Measurements from ENCODE around the gene GIMAP2.

The GIMAP2 gene

GRCh38 chr7:150722431-150722931 is 37.0 kb downstream of the GIMAP2 start:
- Histone ChIP-seq H3K27me3 (no peaks in the 10 kb centered on the region), H3K4me3 (ENCODE audit: low read depth in 1 of 2, low read length in 1 of 2) (no peak overlapping the region), H3K4me1 (ENCODE audit: control insufficient read depth in 1 of 2, insufficient read depth in 1 of 2, low read depth in 1 of 2, low read length in 1 of 2) (peaks cover 14 to 15% of the 10 kb centered on the region in 2 experiments), H3K9me3 (no peaks in the 10 kb centered on the region), H3K27ac (no peak overlapping the region), H3K36me3 (peaks cover 4% of the 10 kb centered on the region)
- no peak for TF ChIP-seq CTCF (IDR thresholded peaks at IDR 0.05)

GRCh38 chr7:150723467-150723866 is 38.0 kb downstream of the GIMAP2 start:
- Histone ChIP-seq H3K27me3 (no peaks in the 10 kb centered on the region), H3K9me3 (no peaks in the 10 kb centered on the region), H3K36me3 (peaks cover 4% of the 10 kb centered on the region), H3K4me3 (ENCODE audit: low read depth in 1 of 2, low read length in 1 of 2) (no peak overlapping the region), H3K4me1 (ENCODE audit: control insufficient read depth in 1 of 2, insufficient read depth in 1 of 2, low read depth in 1 of 2, low read length in 1 of 2) (peaks cover 4 to 5% of the 10 kb centered on the region in 2 experiments), H3K27ac (no peak overlapping the region)
- no peak for TF ChIP-seq CTCF (IDR thresholded peaks at IDR 0.05)

- Histone ChIP-seq H3K27ac (no peak overlapping the region), H3K27me3 (no peaks in the 10 kb centered on the region), H3K4me3 (ENCODE audit: low read depth in 1 of 2, low read length in 1 of 2) (no peak overlapping the region), H3K9me3 (no peaks in the 10 kb centered on the region), H3K36me3 (no peaks in the 10 kb centered on the region), H3K4me1 (ENCODE audit: control insufficient read depth in 1 of 2, insufficient read depth in 1 of 2, low read depth in 1 of 2, low read length in 1 of 2) (no peaks in the 10 kb centered on the region)
- no peak for TF ChIP-seq CTCF (IDR thresholded peaks at IDR 0.05)
These were observed 41.9 kb downstream of the GIMAP2 start for GRCh38 chr7:150727381-150727780.

- no peak for TF ChIP-seq CTCF (IDR thresholded peaks at IDR 0.05)
- Histone ChIP-seq H3K4me1 (ENCODE audit: control insufficient read depth in 1 of 2, insufficient read depth in 1 of 2, low read depth in 1 of 2, low read length in 1 of 2) (no peaks in the 10 kb centered on the region), H3K27me3 (no peaks in the 10 kb centered on the region), H3K27ac (no peak overlapping the region), H3K9me3 (no peaks in the 10 kb centered on the region), H3K36me3 (no peaks in the 10 kb centered on the region), H3K4me3 (ENCODE audit: low read depth in 1 of 2, low read length in 1 of 2) (no peak overlapping the region)
These were observed 42.5 kb downstream of the GIMAP2 start for GRCh38 chr7:150728011-150728410.

- H3K27me3 ChIP-seq = no peaks in the 10 kb centered on the region
- no peak overlapping the region for H3K27ac ChIP-seq
- H3K36me3 ChIP-seq = no peaks in the 10 kb centered on the region
- no peak for TF ChIP-seq CTCF (IDR thresholded peaks at IDR 0.05)
- no peaks in the 10 kb centered on the region for H3K9me3 ChIP-seq
- no peak overlapping the region for H3K4me3 ChIP-seq (ENCODE audit: low read depth in 1 of 2, low read length in 1 of 2)
- H3K4me1 ChIP-seq (ENCODE audit: control insufficient read depth in 1 of 2, insufficient read depth in 1 of 2, low read depth in 1 of 2, low read length in 1 of 2) = no peaks in the 10 kb centered on the region
These were observed 43.1 kb downstream of the GIMAP2 start for GRCh38 chr7:150728609-150729008.

GRCh38 chr7:150731916-150732315 is 46.4 kb downstream of the GIMAP2 start:
- Histone ChIP-seq H3K4me3 (ENCODE audit: low read depth in 1 of 2, low read length in 1 of 2) (no peak overlapping the region), H3K9me3 (no peaks in the 10 kb centered on the region), H3K27me3 (no peaks in the 10 kb centered on the region), H3K27ac (no peak overlapping the region), H3K4me1 (ENCODE audit: control insufficient read depth in 1 of 2, insufficient read depth in 1 of 2, low read depth in 1 of 2, low read length in 1 of 2) (peaks cover 2% of the 10 kb centered on the region in 2 experiments), H3K36me3 (no peaks in the 10 kb centered on the region)
- no peak for TF ChIP-seq CTCF (IDR thresholded peaks at IDR 0.05)

Measured in neutrophil (primary cell).